ENCODE data around the gene NEUROD2. TPM values are rescaled to one million over a fixed set of nuclear protein-coding genes. Genes with fewer than 3 reads are reported as not detected.

NEUROD2 gene
- total and polyA plus RNA-seq, 2 of the 13 experiments (the other 11 are each of a cell fraction or from before 2014, with no cell fraction given) = not detected

DNA sequence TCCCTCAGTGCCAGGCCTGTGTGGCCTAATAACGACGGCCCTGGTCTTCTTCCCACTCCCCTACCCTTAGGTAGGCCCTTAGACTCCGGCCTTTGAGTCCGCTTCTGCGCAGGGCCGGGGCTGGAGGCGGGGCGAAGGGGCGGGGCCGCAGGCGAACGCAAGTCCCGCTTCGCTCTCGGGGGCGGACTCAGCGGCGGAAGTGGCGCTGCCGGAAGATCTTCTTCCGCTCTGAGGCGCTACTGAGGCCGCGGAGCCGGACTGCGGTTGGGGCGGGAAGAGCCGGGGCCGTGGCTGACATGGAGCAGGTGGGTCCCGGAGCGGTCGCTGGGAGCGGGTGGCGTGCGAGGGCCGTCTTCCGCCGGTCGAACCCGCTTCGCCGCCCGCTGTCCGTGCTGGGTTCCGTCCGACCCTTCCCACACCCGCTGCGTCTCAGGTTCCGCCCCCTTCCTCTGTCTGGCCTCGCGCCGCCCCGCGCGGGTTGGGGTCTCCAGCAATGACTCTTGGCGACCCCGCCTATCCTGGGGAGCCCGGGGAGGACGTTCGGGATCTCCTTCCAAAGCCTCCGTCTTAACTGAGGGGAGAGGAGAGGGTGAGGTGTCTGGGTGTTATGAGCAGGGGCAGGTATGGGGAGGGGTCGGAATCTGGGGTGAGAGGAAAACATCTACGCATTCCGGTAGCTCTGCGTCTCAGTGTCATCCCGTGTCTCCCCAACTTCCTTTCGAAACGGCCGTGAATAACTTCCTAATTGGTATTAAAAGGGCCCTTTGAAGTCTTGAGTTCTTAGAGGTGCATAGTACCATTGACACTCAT, 29.4 kb upstream of the NEUROD2 start, which contains the start of gene STARD3 (continued):
- peak; percentile 88 for TF ChIP-seq KMT2B (CRISPR knock-in tag; IDR thresholded peaks at IDR 0.05)
- peak; percentile 93 for TF ChIP-seq KDM2A (CRISPR knock-in tag; IDR thresholded peaks at IDR 0.05; ENCODE audit: borderline replicate concordance, low read depth)
- TF ChIP-seq ARNT (IDR thresholded peaks at IDR 0.05) = no peak
- TF ChIP-seq KDM5B (CRISPR knock-in tag; IDR thresholded peaks at IDR 0.05; ENCODE audit: borderline replicate concordance) = peak; percentile 84
- peak; percentile 79; the same call in 1 of the 2 replicates for TF ChIP-seq NCOA1 (CRISPR knock-in tag; IDR thresholded peaks at IDR 0.05)
- TF ChIP-seq HNF4G (IDR thresholded peaks at IDR 0.05; ENCODE audit: borderline replicate concordance, low read depth, low read length) = no peak
- no peak for TF ChIP-seq HNF4G (CRISPR knock-in tag; IDR thresholded peaks at IDR 0.05; ENCODE audit: borderline replicate concordance, low read depth)
- no peak for TF ChIP-seq CREB1 (IDR thresholded peaks at IDR 0.05)
- peak; percentile 62; the same call in 1 of the 2 replicates for TF ChIP-seq CREB1 (CRISPR knock-in tag; IDR thresholded peaks at IDR 0.05)
- peak; percentile 75 for TF ChIP-seq MED1 (CRISPR knock-in tag; IDR thresholded peaks at IDR 0.05)
- TF ChIP-seq RXRA (CRISPR knock-in tag; IDR thresholded peaks at IDR 0.05) = peak; percentile 63; the same call in 1 of the 2 replicates
- TF ChIP-seq IRX3 (CRISPR knock-in tag; IDR thresholded peaks at IDR 0.05; ENCODE audit: borderline replicate concordance, low read depth) = no peak
- no peak for TF ChIP-seq ZMYM3 (CRISPR knock-in tag; IDR thresholded peaks at IDR 0.05)
- no peak; the same call in 1 of the 2 replicates for TF ChIP-seq CEBPG (CRISPR knock-in tag; IDR thresholded peaks at IDR 0.05)
- no peak for TF ChIP-seq ZNF652 (CRISPR knock-in tag; IDR thresholded peaks at IDR 0.05; ENCODE audit: borderline replicate concordance, low read depth)
- peak; percentile 89 for TF ChIP-seq HNRNPK (IDR thresholded peaks at IDR 0.05; ENCODE audit: low read depth, low read length, poor library complexity, severe bottlenecking)
- TF ChIP-seq ZFP36L1 (CRISPR knock-in tag; IDR thresholded peaks at IDR 0.05) = no peak; the same call in 1 of the 2 replicates
- no peak for TF ChIP-seq ZNF432 (CRISPR knock-in tag; IDR thresholded peaks at IDR 0.05; ENCODE audit: borderline replicate concordance)
- TF ChIP-seq CBX1 (IDR thresholded peaks at IDR 0.05; ENCODE audit: low read depth) = peak; percentile 92
- TF ChIP-seq, protein P1, sequence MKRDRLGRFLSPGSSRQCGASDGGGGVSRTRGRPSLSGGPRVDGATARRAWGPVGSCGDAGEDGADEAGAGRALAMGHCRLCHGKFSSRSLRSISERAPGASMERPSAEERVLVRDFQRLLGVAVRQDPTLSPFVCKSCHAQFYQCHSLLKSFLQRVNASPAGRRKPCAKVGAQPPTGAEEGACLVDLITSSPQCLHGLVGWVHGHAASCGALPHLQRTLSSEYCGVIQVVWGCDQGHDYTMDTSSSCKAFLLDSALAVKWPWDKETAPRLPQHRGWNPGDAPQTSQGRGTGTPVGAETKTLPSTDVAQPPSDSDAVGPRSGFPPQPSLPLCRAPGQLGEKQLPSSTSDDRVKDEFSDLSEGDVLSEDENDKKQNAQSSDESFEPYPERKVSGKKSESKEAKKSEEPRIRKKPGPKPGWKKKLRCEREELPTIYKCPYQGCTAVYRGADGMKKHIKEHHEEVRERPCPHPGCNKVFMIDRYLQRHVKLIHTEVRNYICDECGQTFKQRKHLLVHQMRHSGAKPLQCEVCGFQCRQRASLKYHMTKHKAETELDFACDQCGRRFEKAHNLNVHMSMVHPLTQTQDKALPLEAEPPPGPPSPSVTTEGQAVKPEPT (CRISPR knock-in tag; IDR thresholded peaks at IDR 0.05; ENCODE audit: low read depth) = no peak
- no peak for TF ChIP-seq MBNL3 (CRISPR knock-in tag; conservative IDR thresholded peaks at IDR 0.05)
- TF ChIP-seq ATAD3A (CRISPR knock-in tag; IDR thresholded peaks at IDR 0.05) = no peak
- peak; percentile 94 for TF ChIP-seq SP4 (CRISPR knock-in tag; IDR thresholded peaks at IDR 0.05)
- no peak for TF ChIP-seq TRIM24 (CRISPR knock-in tag; IDR thresholded peaks at IDR 0.05)
- TF ChIP-seq ZSCAN21 (CRISPR knock-in tag; IDR thresholded peaks at IDR 0.05; ENCODE audit: borderline replicate concordance) = peak; percentile 85; the same call in 1 of the 2 replicates
- TF ChIP-seq PHF5A (CRISPR knock-in tag; IDR thresholded peaks at IDR 0.05; ENCODE audit: low read depth, unreplicated experiment) = no peak
- TF ChIP-seq, protein P2, sequence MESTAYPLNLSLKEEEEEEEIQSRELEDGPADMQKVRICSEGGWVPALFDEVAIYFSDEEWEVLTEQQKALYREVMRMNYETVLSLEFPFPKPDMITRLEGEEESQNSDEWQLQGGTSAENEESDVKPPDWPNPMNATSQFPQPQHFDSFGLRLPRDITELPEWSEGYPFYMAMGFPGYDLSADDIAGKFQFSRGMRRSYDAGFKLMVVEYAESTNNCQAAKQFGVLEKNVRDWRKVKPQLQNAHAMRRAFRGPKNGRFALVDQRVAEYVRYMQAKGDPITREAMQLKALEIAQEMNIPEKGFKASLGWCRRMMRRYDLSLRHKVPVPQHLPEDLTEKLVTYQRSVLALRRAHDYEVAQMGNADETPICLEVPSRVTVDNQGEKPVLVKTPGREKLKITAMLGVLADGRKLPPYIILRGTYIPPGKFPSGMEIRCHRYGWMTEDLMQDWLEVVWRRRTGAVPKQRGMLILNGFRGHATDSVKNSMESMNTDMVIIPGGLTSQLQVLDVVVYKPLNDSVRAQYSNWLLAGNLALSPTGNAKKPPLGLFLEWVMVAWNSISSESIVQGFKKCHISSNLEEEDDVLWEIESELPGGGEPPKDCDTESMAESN (CRISPR knock-in tag; conservative IDR thresholded peaks at IDR 0.05) = peak; percentile 87; the same call in 1 of the 2 replicates
- TF ChIP-seq ZNF562 (CRISPR knock-in tag; IDR thresholded peaks at IDR 0.05; ENCODE audit: borderline replicate concordance) = no peak
- TF ChIP-seq ELF1 (CRISPR knock-in tag; IDR thresholded peaks at IDR 0.05) = peak; percentile 84
- peak; percentile 91 for TF ChIP-seq ZBTB7B (CRISPR knock-in tag; IDR thresholded peaks at IDR 0.05)

Data from HepG2 (cell line).